DOHH2 (cell line): ENCODE measurements around the gene SKOR2.
"Not testable (repeated sequence)": the region's sequence is repeated elsewhere in the genome, so short reads cannot be mapped to it uniquely, and the experiment has no call there.

Source experiments
- H3F3A ChIP-seq: fragments of 200-600 bp; sonication (generic), shearing (Covaris generic); 2 replicates; pipeline ENCODE4 v1.6.0; 2016; ENCODE audit warnings: antibody characterized with exemption, mild to moderate bottlenecking; ENCODE audit not compliant: control insufficient read depth, insufficient read depth
- H3K27ac ChIP-seq: fragments of 200-600 bp; sonication (generic); 2 replicates; pipeline ENCODE4 v1.5.1; 2014; ENCODE audit warnings: low read depth, mild to moderate bottlenecking, low read length, moderate library complexity
- H3K27me3 ChIP-seq: fragments of 200-600 bp; sonication (generic); 2 replicates; pipeline ENCODE4 v1.6.1; 2014; ENCODE audit warnings: mild to moderate bottlenecking, low read length, mixed read lengths; ENCODE audit not compliant: control insufficient read depth
- H3K36me3 ChIP-seq: fragments of 200-600 bp; sonication (generic); 2 replicates; pipeline ENCODE4 v1.6.1; 2014; ENCODE audit warnings: mild to moderate bottlenecking, low read length, moderate library complexity, mixed read lengths; ENCODE audit not compliant: control insufficient read depth
- H3K4me1 ChIP-seq: fragments of 200-600 bp; sonication (generic); 2 replicates; pipeline ENCODE4 v1.6.1; 2014; ENCODE audit warnings: mild to moderate bottlenecking, low read length, mixed read lengths; ENCODE audit not compliant: control insufficient read depth
- H3K4me2 ChIP-seq: fragments of 200-600 bp; sonication (generic); 2 replicates; pipeline ENCODE4 v1.6.0; 2014; ENCODE audit warnings: mild to moderate bottlenecking, low read length, moderate library complexity
- H3K4me3 ChIP-seq: fragments of 200-600 bp; sonication (generic); 2 replicates; pipeline ENCODE4 v1.5.1; 2014; ENCODE audit warnings: mild to moderate bottlenecking, low read length, mixed read lengths
- H3K79me2 ChIP-seq: fragments of 200-600 bp; sonication (generic); 2 replicates; pipeline ENCODE4 v1.6.1; 2014; ENCODE audit warnings: mild to moderate bottlenecking, low read length, mixed read lengths; ENCODE audit not compliant: control insufficient read depth
- H3K9me2 ChIP-seq: fragments of 200-600 bp; sonication (generic); replicated peaks from 2 replicates; pipeline ENCODE4 v1.6.1; 2014; ENCODE audit warnings: mild to moderate bottlenecking, low read length, mixed read lengths; ENCODE audit not compliant: control insufficient read depth
- H3K9me3 ChIP-seq: fragments of 200-600 bp; sonication (generic); 2 replicates; pipeline ENCODE4 v1.6.1; 2014; ENCODE audit warnings: antibody characterized with exemption, low read length, mixed read lengths; ENCODE audit not compliant: control insufficient read depth, insufficient read depth
- H4K20me1 ChIP-seq: fragments of 200-600 bp; sonication (generic); 2 replicates; pipeline ENCODE4 v1.6.0; 2014; ENCODE audit warnings: low read depth, mild to moderate bottlenecking, antibody characterized with exemption, low read length, moderate library complexity; ENCODE audit not compliant: control insufficient read depth, insufficient read depth
- EZH2phosphoT487 ChIP-seq: fragments of 200-600 bp; sonication (generic); IDR thresholded peaks from 2 replicates; pipeline ENCODE4 v1.6.1; 2017; ENCODE audit warnings: borderline replicate concordance, mild to moderate bottlenecking, antibody characterized with exemption, low read length, moderate library complexity, mixed read lengths
- TF ChIP-seq, protein P1 (sequence below): fragments of 200-600 bp; sonication (generic); IDR thresholded peaks from one replicate; pipeline ENCODE4 v1.5.1; 2014; ENCODE audit warnings: antibody characterized with exemption, mild to moderate bottlenecking, low read depth, low read length; ENCODE audit not compliant: poor library complexity, severe bottlenecking

The SKOR2 gene

DNA sequence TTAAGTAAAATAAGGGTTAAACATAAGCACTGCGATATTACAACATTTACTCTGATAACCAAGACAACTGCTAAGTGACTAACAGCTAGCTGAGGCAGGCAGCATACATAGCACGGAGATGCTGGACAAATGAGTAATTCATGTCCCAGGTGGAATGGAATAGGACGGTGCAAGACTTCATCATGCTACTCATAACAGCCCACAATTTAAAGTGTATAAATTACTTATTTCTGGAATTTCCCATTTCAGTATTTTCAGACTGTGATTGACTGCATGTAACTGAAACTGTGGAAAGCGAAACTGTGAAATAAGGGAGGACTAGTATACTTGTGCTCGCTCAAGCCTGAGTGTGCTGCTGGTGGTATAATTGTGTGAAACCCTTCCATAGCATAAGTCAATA is 88.2 kb downstream of the SKOR2 start:
- Histone ChIP-seq H3K4me3 (no peak overlapping the region), H3K36me3 (peaks cover 8% of the 10 kb centered on the region; the same call in 1 of the 2 replicates), H3K79me2 (peaks cover 94% of the 10 kb centered on the region), H3K27ac (no peak overlapping the region), H3K9me2 (no peaks in the 10 kb centered on the region), H4K20me1 (peaks cover 9% of the 10 kb centered on the region; the same call in 1 of the 2 replicates), H3K4me1 (peaks cover 7% of the 10 kb centered on the region), H3K9me3 (no peaks in the 10 kb centered on the region), H3K4me2 (no peak overlapping the region), H3F3A (no peaks in the 10 kb centered on the region), H3K27me3 (no peaks in the 10 kb centered on the region)
- TF ChIP-seq, protein P1, sequence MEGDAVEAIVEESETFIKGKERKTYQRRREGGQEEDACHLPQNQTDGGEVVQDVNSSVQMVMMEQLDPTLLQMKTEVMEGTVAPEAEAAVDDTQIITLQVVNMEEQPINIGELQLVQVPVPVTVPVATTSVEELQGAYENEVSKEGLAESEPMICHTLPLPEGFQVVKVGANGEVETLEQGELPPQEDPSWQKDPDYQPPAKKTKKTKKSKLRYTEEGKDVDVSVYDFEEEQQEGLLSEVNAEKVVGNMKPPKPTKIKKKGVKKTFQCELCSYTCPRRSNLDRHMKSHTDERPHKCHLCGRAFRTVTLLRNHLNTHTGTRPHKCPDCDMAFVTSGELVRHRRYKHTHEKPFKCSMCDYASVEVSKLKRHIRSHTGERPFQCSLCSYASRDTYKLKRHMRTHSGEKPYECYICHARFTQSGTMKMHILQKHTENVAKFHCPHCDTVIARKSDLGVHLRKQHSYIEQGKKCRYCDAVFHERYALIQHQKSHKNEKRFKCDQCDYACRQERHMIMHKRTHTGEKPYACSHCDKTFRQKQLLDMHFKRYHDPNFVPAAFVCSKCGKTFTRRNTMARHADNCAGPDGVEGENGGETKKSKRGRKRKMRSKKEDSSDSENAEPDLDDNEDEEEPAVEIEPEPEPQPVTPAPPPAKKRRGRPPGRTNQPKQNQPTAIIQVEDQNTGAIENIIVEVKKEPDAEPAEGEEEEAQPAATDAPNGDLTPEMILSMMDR, result no peak
- no peak for TF ChIP-seq EZH2phosphoT487

DNA sequence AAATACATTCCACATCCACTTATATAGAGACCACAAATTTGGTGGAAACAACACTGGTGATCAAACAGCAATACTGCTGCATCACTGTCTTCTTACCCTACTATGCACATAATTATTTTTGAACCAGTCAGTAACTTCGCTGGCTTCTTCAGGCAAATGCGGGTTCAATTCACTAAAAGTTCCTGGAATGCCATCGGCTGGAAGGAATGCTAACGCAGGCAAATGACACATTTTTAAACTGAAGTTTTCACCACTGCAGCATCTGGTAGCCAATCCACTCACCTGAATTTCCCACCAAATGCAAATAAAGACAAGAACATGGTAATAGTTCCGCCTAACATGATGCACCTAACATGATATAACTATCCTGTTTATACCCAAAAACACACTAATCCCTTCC is 91.2 kb downstream of the SKOR2 start:
- peaks cover 71% of the 10 kb centered on the region for H3K79me2 ChIP-seq
- H3K27ac ChIP-seq, result no peak overlapping the region

DNA sequence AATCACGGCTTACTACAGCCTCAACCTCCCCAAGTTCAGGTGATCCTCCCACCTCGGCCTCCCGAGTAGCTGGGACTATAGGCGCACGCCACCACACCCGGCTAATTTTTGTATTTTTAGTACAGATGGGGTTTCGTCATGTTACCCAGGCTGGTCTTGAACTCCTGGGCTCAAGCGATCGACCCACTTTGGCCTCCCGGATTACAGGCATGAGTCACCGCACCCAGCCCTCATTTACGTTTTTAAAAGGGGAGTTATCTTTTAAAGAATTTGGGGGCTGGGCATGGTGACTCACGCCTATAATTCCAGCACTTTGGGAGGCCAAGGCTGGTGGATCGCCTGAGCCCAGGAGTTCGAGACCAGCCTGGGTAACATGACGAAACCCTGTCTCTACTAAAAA is 93.1 kb downstream of the SKOR2 start:
- not testable (repeated sequence) for H3K9me2 ChIP-seq, H3K4me3 ChIP-seq, H3K27ac ChIP-seq, H3K4me1 ChIP-seq, H3K9me3 ChIP-seq, H4K20me1 ChIP-seq, H3K4me2 ChIP-seq, H3K27me3 ChIP-seq
- Histone ChIP-seq H3K36me3 (peaks cover 30% of the 10 kb centered on the region), H3F3A (peaks cover 11% of the 10 kb centered on the region; the same call in 1 of the 2 replicates), H3K79me2 (peaks cover 52% of the 10 kb centered on the region)

More for the DNA sequence above, 91.2 kb downstream of the SKOR2 start:
- Histone ChIP-seq H4K20me1 (no peaks in the 10 kb centered on the region; the same call in 1 of the 2 replicates), H3K4me3 (no peak overlapping the region), H3K4me2 (no peak overlapping the region), H3K36me3 (peaks cover 15% of the 10 kb centered on the region), H3K9me3 (no peaks in the 10 kb centered on the region), H3K4me1 (peaks cover 7% of the 10 kb centered on the region), H3K27me3 (no peaks in the 10 kb centered on the region), H3F3A (peaks cover 11% of the 10 kb centered on the region; the same call in 1 of the 2 replicates), H3K9me2 (no peaks in the 10 kb centered on the region)
- TF ChIP-seq, protein P1, result no peak
- TF ChIP-seq EZH2phosphoT487, result no peak
